HepG2 (cell line): ENCODE data around the gene ATP13A4. TPM values are rescaled to one million over a fixed set of nuclear protein-coding genes. Genes with fewer than 3 reads are reported as not detected.

ENCODE experiments used
- ATAC-seq: fragments of 200-7000 bp; cut with Tn5 transposase; 3 replicates; pipeline ENCODE4 v1.9.1; 2020; ENCODE audit warnings: mild to moderate bottlenecking, moderate library complexity
- BruUV-seq: library from RNA; stranded (reverse); fragments of 400-500 nt; replicated peaks from 2 replicates; lab custom pipeline; 2021; lab: Mats Ljungman, UMichigan
- CTCF ChIA-PET: fragments of 300-600 bp; formaldehyde crosslinking; extraction: SDS; loops from one replicate; lab custom pipeline; 2021; ENCODE audit warnings: low total read pairs, inconsistent platforms, low intra/inter-chr PET ratio; lab: Yijun Ruan, JAX
- POLR2A ChIA-PET: fragments of 350-600 bp; sonication (Branson Sonifier 250); formaldehyde crosslinking; loops from one replicate; lab custom pipeline; 2020; ENCODE audit warnings: antibody characterized with exemption, inconsistent platforms; lab: Yijun Ruan, JAX
- DNase-seq: peaks from one replicate; pipeline ENCODE4 v3.0.0-alpha.2; 2015; ENCODE audit warnings: low spot score
- FAIRE-seq: peaks from 3 replicates; lab custom pipeline; 2011; peaks lifted over from hg19 to GRCh38; lab: Jason Lieb, UNC
- H2AFZ ChIP-seq: one replicate; pipeline ENCODE4 v1.6.1; 2011; ENCODE audit warnings: low read length, inconsistent platforms
- H3K27ac ChIP-seq: fragments of 300-600 bp; 3 replicates; pipeline ENCODE4 v1.8.0; 2011; ENCODE audit warnings: mixed run types, mild to moderate bottlenecking, mixed read lengths, low read length, inconsistent platforms; ENCODE audit not compliant: insufficient read depth; ENCODE audit errors: extremely low read length
- H3K27me3 ChIP-seq, 2 experiments: fragments of 200-600 bp in 1 of 2; 2 replicates in 1 of 2; 3 replicates in 1 of 2; pipeline versions ENCODE4 v1.6.0 to v1.8.0; 2011; ENCODE audit warnings: low read length in 2 of 2, mild to moderate bottlenecking in 2 of 2, moderate library complexity in 2 of 2, inconsistent platforms in 1 of 2; ENCODE audit not compliant: insufficient read depth in 2 of 2, control insufficient read depth in 1 of 2
- H3K36me3 ChIP-seq, 2 experiments: fragments of 200-600 bp in 1 of 2; replicated peaks in 1 of 2; 2 replicates in 1 of 2; 3 replicates in 1 of 2; pipeline versions ENCODE4 v1.5.1 to v1.8.0; 2011; ENCODE audit warnings: low read length in 2 of 2, inconsistent platforms in 1 of 2; ENCODE audit not compliant: insufficient read depth in 2 of 2, control insufficient read depth in 1 of 2
- H3K4me1 ChIP-seq: 2 replicates; pipeline ENCODE4 v1.5.1; 2012; ENCODE audit warnings: low read length, inconsistent platforms; ENCODE audit not compliant: insufficient read depth
- H3K4me2 ChIP-seq: 2 replicates; pipeline ENCODE4 v1.6.0; 2011; ENCODE audit warnings: low read depth, low read length, inconsistent platforms
- H3K4me3 ChIP-seq, 3 experiments: fragments of 200-600 bp in 1 of 3; sonication (generic), shearing (Covaris generic) in 1 of 3; replicated peaks in 1 of 3; 2 replicates each; pipeline ENCODE4 v1.5.1; 2011 to 2016; ENCODE audit warnings: low read length in 3 of 3, inconsistent platforms in 2 of 3, low read depth in 2 of 3, mild to moderate bottlenecking in 2 of 3, control low read depth in 1 of 3, mixed read lengths in 1 of 3; ENCODE audit not compliant: insufficient read depth in 1 of 3
- H3K79me2 ChIP-seq: one replicate; pipeline ENCODE4 v1.6.1; 2011; ENCODE audit warnings: low read length, inconsistent platforms; ENCODE audit not compliant: insufficient read depth
- H3K9ac ChIP-seq: 2 replicates; pipeline ENCODE4 v1.6.0; 2011; ENCODE audit warnings: mild to moderate bottlenecking, low read depth, low read length, inconsistent platforms; ENCODE audit not compliant: insufficient read depth
- H3K9me3 ChIP-seq: 2 replicates; pipeline ENCODE4 v1.5.1; 2012; ENCODE audit warnings: mild to moderate bottlenecking, low read length
- H4K20me1 ChIP-seq: 2 replicates; pipeline ENCODE4 v1.6.0; 2011; ENCODE audit warnings: inconsistent platforms, mild to moderate bottlenecking, low read length, moderate library complexity; ENCODE audit not compliant: insufficient read depth
- ADNP ChIP-seq: sonication (generic); formaldehyde crosslinking; IDR thresholded peaks from 2 replicates; pipeline ENCODE4 v1.4.0; 2020; ENCODE audit warnings: missing genetic modification reagents
- ATF1 ChIP-seq: IDR thresholded peaks from 2 replicates; pipeline ENCODE4 v1.6.1; 2016; ENCODE audit warnings: mild to moderate bottlenecking, control low read depth
- ATRX ChIP-seq: sonication (generic); formaldehyde crosslinking; IDR thresholded peaks from 2 replicates; pipeline ENCODE4 v1.4.0; 2020; ENCODE audit warnings: missing genetic modification reagents, borderline replicate concordance
- FOXA1 ChIP-seq, 2 experiments: fragments of 450-650 bp in 1 of 2; sonication (generic) in 1 of 2; formaldehyde crosslinking in 1 of 2; IDR thresholded peaks; 2 replicates each; pipeline versions ENCODE4 v1.4.0 to v1.6.1; 2016 to 2020; ENCODE audit warnings: missing genetic modification reagents in 1 of 2
- HNRNPL ChIP-seq: fragments of 200-400 bp; formaldehyde crosslinking; IDR thresholded peaks from 2 replicates; pipeline ENCODE4 v1.6.1; 2017; ENCODE audit warnings: mild to moderate bottlenecking, low read depth, low read length
- IRF2 ChIP-seq: IDR thresholded peaks from 2 replicates; pipeline ENCODE4 v1.6.1; 2018; ENCODE audit warnings: missing genetic modification reagents, missing compliant biosample characterization
- JDP2 ChIP-seq: sonication (generic); formaldehyde crosslinking; IDR thresholded peaks from 2 replicates; pipeline ENCODE4 v1.8.1; 2022; ENCODE audit warnings: missing genetic modification reagents, borderline replicate concordance
- KDM6A ChIP-seq: IDR thresholded peaks from 2 replicates; pipeline ENCODE4 v1.6.1; 2016; ENCODE audit warnings: low read depth
- NFRKB ChIP-seq: fragments of 450-650 bp; IDR thresholded peaks from 2 replicates; pipeline ENCODE4 v1.6.1; 2017
- PBX3 ChIP-seq: sonication (generic); formaldehyde crosslinking; IDR thresholded peaks from 2 replicates; pipeline ENCODE4 v1.8.1; 2023; ENCODE audit warnings: missing genetic modification reagents, inconsistent platforms, borderline replicate concordance
- SUZ12 ChIP-seq: fragments of 150-350 bp; IDR thresholded peaks from 2 replicates; pipeline ENCODE4 v1.6.1; 2014; ENCODE audit warnings: low read depth, low read length
- XRCC5 ChIP-seq: fragments of 200-400 bp; formaldehyde crosslinking; optimal IDR thresholded peaks from 2 replicates; pipeline ENCODE3; 2017; ENCODE audit warnings: mild to moderate bottlenecking, low read length
- ZBTB8A ChIP-seq: sonication (generic); formaldehyde crosslinking; IDR thresholded peaks from 2 replicates; pipeline ENCODE4 v1.4.0; 2020; ENCODE audit warnings: mild to moderate bottlenecking, low read depth, missing genetic modification reagents, borderline replicate concordance
- ZFP36 ChIP-seq: fragments of 150-350 bp; IDR thresholded peaks from 2 replicates; pipeline ENCODE4 v1.6.1; 2018; ENCODE audit warnings: borderline replicate concordance, low read length, low read depth; ENCODE audit not compliant: partially characterized antibody
- ZFYVE20 ChIP-seq: sonication (generic); formaldehyde crosslinking; IDR thresholded peaks from 2 replicates; pipeline ENCODE4 v1.8.0; 2023; ENCODE audit warnings: low read depth, mild to moderate bottlenecking, moderate library complexity, missing genetic modification reagents, borderline replicate concordance
- ZNF121 ChIP-seq: sonication (generic); formaldehyde crosslinking; IDR thresholded peaks from 2 replicates; pipeline ENCODE4 v1.5.0; 2020; ENCODE audit warnings: mild to moderate bottlenecking, missing genetic modification reagents
- ZNF260 ChIP-seq: sonication (generic); formaldehyde crosslinking; IDR thresholded peaks from 2 replicates; pipeline ENCODE4 v1.4.0; 2020; ENCODE audit warnings: missing genetic modification reagents, low read depth, mild to moderate bottlenecking, borderline replicate concordance
- ZNF280D ChIP-seq: sonication (generic); formaldehyde crosslinking; IDR thresholded peaks from 2 replicates; pipeline ENCODE4 v1.5.1; 2020; ENCODE audit warnings: mild to moderate bottlenecking, missing genetic modification reagents
- ZNF724P ChIP-seq: sonication (generic); formaldehyde crosslinking; IDR thresholded peaks from 2 replicates; pipeline ENCODE4 v1.8.0; 2022; ENCODE audit warnings: missing genetic modification reagents, borderline replicate concordance
- ZNF784 ChIP-seq: sonication (generic); formaldehyde crosslinking; IDR thresholded peaks from 2 replicates; pipeline ENCODE4 v1.5.1; 2020; ENCODE audit warnings: missing genetic modification reagents, mild to moderate bottlenecking, borderline replicate concordance
- ZSCAN21 ChIP-seq: sonication (generic); formaldehyde crosslinking; IDR thresholded peaks from 2 replicates; pipeline ENCODE4 v1.8.0; 2022; ENCODE audit warnings: mild to moderate bottlenecking, missing genetic modification reagents, moderate library complexity, borderline replicate concordance
- in situ Hi-C: cut with HindIII; loops from 2 replicates; pipeline ENCODE4 v1.10.0; 2017; ENCODE audit warnings: low pct_unique_long_range_greater_than_20kb; ENCODE audit not compliant: extremely low pct_ligation_motif_present
- intact Hi-C: fragments of 100-400 bp; cut with micrococcal nuclease; formaldehyde crosslinking; loops from one replicate; pipeline ENCODE4 v1.10.0; 2022; ENCODE audit not compliant: unreplicated experiment
- polyA plus RNA-seq, 8 experiments: library from polyadenylated mRNA; depleted of rRNA in 3 of 8; stranded (reverse) in 7 of 8; unstranded in 1 of 8; fragments of >200 nt; fragmentation: Illumina TruSeq in 4 of 8; extraction: Trizol in 4 of 8; gene quantifications; 2 replicates each; pipeline versions ENCODE4 v1.2.1 to v1.2.3, GENCODE V29; 2011 to 2016; ENCODE audit warnings: low read depth in 4 of 8, missing spikeins in 1 of 8, mixed read lengths in 1 of 8; ENCODE audit not compliant: insufficient read depth in 1 of 8
- total RNA-seq, 5 experiments: library from RNA; depleted of rRNA; stranded (reverse); fragments of >200 nt; fragmentation: Illumina TruSeq; extraction: Trizol; gene quantifications; 2 replicates each; pipeline ENCODE4 v1.2.3, GENCODE V29; 2016; ENCODE audit warnings: low read depth in 1 of 5

ATP13A4 gene
- total and polyA plus RNA-seq, 2 of the 13 experiments (the other 11 are each of a cell fraction or from before 2014, with no cell fraction given) = 0.01 to 0.07 TPM

- TF ChIP-seq ZNF784 (CRISPR knock-in tag) (no peak), ZFYVE20 (no peak), NFRKB (no peak), ATRX (CRISPR knock-in tag) (no peak), SUZ12 (no peak), JDP2 (no peak), ZFP36 (no peak), FOXA1 (IDR thresholded peaks at IDR 0.05) (no peak), FOXA1 (CRISPR knock-in tag; IDR thresholded peaks at IDR 0.05) (no peak), KDM6A (no peak)
Measured at GRCh38 chr3:193403307-193403706, 151.4 kb downstream of the ATP13A4 start (continued).

- intact Hi-C loops = no loop called here
- TF ChIP-seq ZNF121 (CRISPR knock-in tag) (no peak), ADNP (CRISPR knock-in tag) (no peak), HNRNPL (no peak), PBX3 (no peak), ATF1 (CRISPR knock-in tag) (no peak), ZBTB8A (CRISPR knock-in tag) (no peak), XRCC5 (no peak), ZNF260 (CRISPR knock-in tag) (no peak), ZSCAN21 (no peak), ZNF280D (CRISPR knock-in tag) (no peak), IRF2 (CRISPR knock-in tag) (no peak), ZNF724P (CRISPR knock-in tag) (no peak)
Measured at GRCh38 chr3:193400304-193400703, 154.4 kb downstream of the ATP13A4 start.

More at GRCh38 chr3:193400304-193400703, 154.4 kb downstream of the ATP13A4 start:
- Histone ChIP-seq H3K27ac (no peak overlapping the region), H3K36me3 (no peaks in the 10 kb centered on the region), H3K27me3 (no peaks in the 10 kb centered on the region), H3K4me3 (no peak overlapping the region), H3K9ac (no peak overlapping the region), H3K4me2 (no peak overlapping the region), H3K79me2 (no peaks in the 10 kb centered on the region), H2AFZ (no peak overlapping the region), H3K4me1 (no peaks in the 10 kb centered on the region), H4K20me1 (no peaks in the 10 kb centered on the region), H3K9me3 (no peaks in the 10 kb centered on the region)
- no peak for DNase-seq
- in situ Hi-C loops = no loop called here
- no peak for ATAC-seq
- no peak for FAIRE-seq
- POLR2A ChIA-PET = no interaction called here
- BruUV-seq = no TSS peak
- CTCF ChIA-PET = no interaction called here
